AG09309 (cell line): ENCODE measurements around the gene PLCD3.

Source experiments
- DNase-seq: peaks from one replicate; pipeline ENCODE4 v3.0.0-alpha.2; 2010; ENCODE audit warnings: low read depth
- H3K4me3 ChIP-seq: 2 replicates; pipeline ENCODE4 v1.5.1; 2011; ENCODE audit warnings: mild to moderate bottlenecking, low read depth, low read length, moderate library complexity; ENCODE audit not compliant: control insufficient read depth
- CTCF ChIP-seq: IDR thresholded peaks from 2 replicates; pipeline ENCODE4 v1.5.1; 2011; ENCODE audit warnings: mild to moderate bottlenecking, low read depth, low read length, inconsistent platforms; ENCODE audit not compliant: insufficient read depth, control insufficient read depth; ENCODE audit errors: missing control alignments

PLCD3 gene

GRCh38 chr17:45131616-45132319 is 547 bp downstream of the PLCD3 start:
- peak; percentile 85 for TF ChIP-seq CTCF
- DNase-seq = no peak
- peak overlapping the region; percentile 60 for H3K4me3 ChIP-seq

- H3K4me3 ChIP-seq = peak overlapping the region; percentile 60
- TF ChIP-seq CTCF = no peak
- DNase-seq = no peak
Observed at GRCh38 chr17:45130681-45131615, 1.4 kb downstream of the PLCD3 start.

- TF ChIP-seq CTCF = no peak
- no peak for DNase-seq
- no peak overlapping the region for H3K4me3 ChIP-seq
Observed at GRCh38 chr17:45129940-45130680, 2.2 kb downstream of the PLCD3 start.

GRCh38 chr17:45129426-45129939 is 2.8 kb downstream of the PLCD3 start:
- H3K4me3 ChIP-seq = no peak overlapping the region
- DNase-seq = no peak
- TF ChIP-seq CTCF = no peak

GRCh38 chr17:45128989-45129388 is 3.3 kb downstream of the PLCD3 start:
- H3K4me3 ChIP-seq = no peak overlapping the region
- no peak for DNase-seq
- no peak for TF ChIP-seq CTCF

- no peak for DNase-seq
- no peak for TF ChIP-seq CTCF
- no peak overlapping the region for H3K4me3 ChIP-seq
Observed at GRCh38 chr17:45128331-45128730, 4.0 kb downstream of the PLCD3 start.
